CD8-positive, alpha-beta memory T cell (primary cell): ENCODE data around the gene ACCSL. TPM values are rescaled to one million over a fixed set of nuclear protein-coding genes. Genes with fewer than 3 reads are reported as not detected.

Source experiments
- CTCF ChIA-PET: fragments of 350-600 bp; sonication (Branson Sonifier 250); formaldehyde crosslinking; loops from one replicate; lab custom pipeline; 2021; ENCODE audit warnings: antibody characterized with exemption; lab: Charles Lee
- POLR2A ChIA-PET: fragments of 350-600 bp; sonication (Branson Sonifier 250); formaldehyde crosslinking; loops from one replicate; lab custom pipeline; 2021; ENCODE audit warnings: antibody characterized with exemption; lab: Charles Lee
- DNase-seq, 5 donors: peaks; one replicate each; pipeline versions ENCODE4 v3.0.0 to v3.0.0-alpha.2; 2020 to 2022; ENCODE audit warnings: mixed read lengths in 1 of 5
- H3K27ac ChIP-seq: one replicate; pipeline ENCODE4 v1.7.0; 2013; ENCODE audit warnings: low read depth, mild to moderate bottlenecking, low read length, moderate library complexity
- H3K27me3 ChIP-seq: 2 replicates; pipeline ENCODE4 v1.7.0; 2013; ENCODE audit warnings: low read length, mild to moderate bottlenecking; ENCODE audit not compliant: insufficient read depth, poor library complexity, severe bottlenecking
- H3K36me3 ChIP-seq: 2 replicates; pipeline ENCODE4 v1.7.0; 2013; ENCODE audit warnings: mild to moderate bottlenecking, low read length, moderate library complexity; ENCODE audit not compliant: insufficient read depth
- H3K4me1 ChIP-seq: 2 replicates; pipeline ENCODE4 v1.7.0; 2013; ENCODE audit warnings: mild to moderate bottlenecking, low read length, moderate library complexity; ENCODE audit not compliant: insufficient read depth
- H3K4me3 ChIP-seq: 2 replicates; pipeline ENCODE4 v1.7.0; 2013; ENCODE audit warnings: mild to moderate bottlenecking, low read length
- H3K9me3 ChIP-seq: 2 replicates; pipeline ENCODE4 v1.7.0; 2013; ENCODE audit warnings: mild to moderate bottlenecking, low read length
- H3K27ac Mint-ChIP-seq, 8 donors: one replicate each; pipeline ENCODE4 v1.8.0; 2020 to 2021; ENCODE audit warnings: mixed read lengths in 8 of 8, mild to moderate bottlenecking in 6 of 8, inconsistent platforms in 3 of 8, moderate library complexity in 3 of 8
- H3K27me3 Mint-ChIP-seq, 2 donors: one replicate each; pipeline ENCODE4 v1.8.0; 2020 to 2021; ENCODE audit warnings: mixed read lengths in 2 of 2, mild to moderate bottlenecking in 1 of 2, moderate library complexity in 1 of 2
- H3K36me3 Mint-ChIP-seq, 3 donors: one replicate each; pipeline ENCODE4 v1.8.0; 2020 to 2021; ENCODE audit warnings: mixed read lengths in 3 of 3, inconsistent platforms in 1 of 3, mild to moderate bottlenecking in 1 of 3
- H3K4me1 Mint-ChIP-seq, 3 donors: one replicate each; pipeline ENCODE4 v1.8.0; 2020 to 2021; ENCODE audit warnings: mixed read lengths in 3 of 3, inconsistent platforms in 1 of 3, mild to moderate bottlenecking in 1 of 3
- H3K4me3 Mint-ChIP-seq, 7 donors: one replicate each; pipeline ENCODE4 v1.8.0; 2020 to 2021; ENCODE audit warnings: mixed read lengths in 7 of 7, mild to moderate bottlenecking in 6 of 7, moderate library complexity in 4 of 7, inconsistent platforms in 2 of 7
- H3K9me3 Mint-ChIP-seq, 5 donors: one replicate each; pipeline ENCODE4 v1.8.0; 2020 to 2022; ENCODE audit warnings: mixed read lengths in 5 of 5, mild to moderate bottlenecking in 3 of 5, moderate library complexity in 2 of 5, inconsistent platforms in 1 of 5
- polyA plus RNA-seq: library from polyadenylated mRNA; unstranded; fragments of 300-500 nt; fragmentation: Illumina TruSeq; gene quantifications from one replicate; pipeline ENCODE4 v1.2.3, GENCODE V29; 2021
- total RNA-seq, 2 experiments: library from RNA; stranded (reverse); gene quantifications; one replicate each; pipeline ENCODE4 v1.2.3, GENCODE V29; 2021

ACCSL gene
- total and polyA plus RNA-seq, 3 experiments from 2014 or later, result not detected

- H3K36me3 Mint-ChIP-seq, result peaks cover 0 to 7% (median 3%) of the 10 kb centered on the region in 3 donors
- POLR2A ChIA-PET, result interaction anchor here (0.7 kb wide), 1 partner anchor 48 kb away, joined by 6 read pairs; no protein-coding TSS in a partner anchor
Observed at GRCh38 chr11:44094260-44094868, 46.6 kb downstream of the ACCSL start.

GRCh38 chr11:44095506-44096359, 48.0 kb downstream of the ACCSL start, which contains the start of gene EXT2:
EXT2 (plus strand) TSS chr11:44095678; CDS start chr11:44107713, 12,035 bp downstream.
- peak; percentile 80 to 90 (median 81) for DNase-seq
- H3K36me3 ChIP-seq, result no peaks in the 10 kb centered on the region
- H3K9me3 Mint-ChIP-seq, result no peaks in the 10 kb centered on the region
- peaks cover 16% of the 10 kb centered on the region for H3K4me1 ChIP-seq
- H3K27ac ChIP-seq, result peak within 1 kb of the TSS; percentile 64
- H3K9me3 ChIP-seq, result no peaks in the 10 kb centered on the region
- ChIA-PET CTCF (interaction anchor here (0.8 to 3.3 kb wide), 13 partner anchors 10 to 90 kb away, joined by 3 to 41 read pairs (median 5); partner anchors contain the start of gene ACCS), POLR2A (interaction anchor here (1.2 kb wide), 1 partner anchor 30 kb away, joined by 7 read pairs; the partner anchor contains the start of gene ACCS)
- H3K27me3 Mint-ChIP-seq, result peaks cover 0 to 5% of the 10 kb centered on the region in 2 donors
- H3K4me3 ChIP-seq, result peak within 1 kb of the TSS; percentile 58
- H3K4me3 Mint-ChIP-seq, result peak within 1 kb of the TSS; percentile 81 to 95 (median 89)
- H3K4me1 Mint-ChIP-seq, result peaks cover 35 to 49% (median 48%) of the 10 kb centered on the region in 3 donors
- H3K27me3 ChIP-seq, result no peaks in the 10 kb centered on the region
- H3K27ac Mint-ChIP-seq, result peak within 1 kb of the TSS in 7 of 8 donors; percentile 54 to 86 (median 74)
- peaks cover 0 to 15% (median 0%) of the 10 kb centered on the region in 3 donors for H3K36me3 Mint-ChIP-seq

More at GRCh38 chr11:44094260-44094868, 46.6 kb downstream of the ACCSL start:
- Mint-ChIP-seq H3K27me3 (peaks cover 0 to 7% of the 10 kb centered on the region in 2 donors), H3K4me3 (peak overlapping the region; percentile 65 to 88 (median 85)), H3K27ac (peak overlapping the region in 4 of 8 donors; percentile 5 to 89 (median 50)), H3K4me1 (peaks cover 30 to 37% (median 35%) of the 10 kb centered on the region in 3 donors), H3K9me3 (no peaks in the 10 kb centered on the region)
- Histone ChIP-seq H3K36me3 (no peaks in the 10 kb centered on the region), H3K4me3 (no peak overlapping the region), H3K9me3 (no peaks in the 10 kb centered on the region), H3K4me1 (peaks cover 16% of the 10 kb centered on the region), H3K27ac (no peak overlapping the region), H3K27me3 (no peaks in the 10 kb centered on the region)
- CTCF ChIA-PET, result interaction anchor here (0.6 to 3.3 kb wide), 16 partner anchors 9 to 174 kb away, joined by 3 to 41 read pairs (median 4); partner anchors contain the start of gene ACCS
- DNase-seq, result peak; percentile 65 to 79 (median 74)

GRCh38 chr11:44096360-44097185, 48.8 kb downstream of the ACCSL start:
- H3K4me3 ChIP-seq, result peak overlapping the region; percentile 58
- peak overlapping the region in 7 of 8 donors; percentile 54 to 86 (median 74) for H3K27ac Mint-ChIP-seq

GRCh38 chr11:44097821-44098220, 50.0 kb downstream of the ACCSL start:
- CTCF ChIA-PET, result interaction anchor here (0.6 kb wide), 1 partner anchor 33 kb away, joined by 3 read pairs; no protein-coding TSS in a partner anchor
- H3K4me3 Mint-ChIP-seq, result peak overlapping the region in 6 of 7 donors; percentile 3 to 60 (median 34)
- Histone ChIP-seq H3K4me1 (peaks cover 16% of the 10 kb centered on the region), H3K27ac (no peak overlapping the region), H3K4me3 (no peak overlapping the region), H3K36me3 (no peaks in the 10 kb centered on the region), H3K27me3 (no peaks in the 10 kb centered on the region), H3K9me3 (no peaks in the 10 kb centered on the region)
- POLR2A ChIA-PET, result no interaction called here
- peaks cover 0 to 3% of the 10 kb centered on the region in 2 donors for H3K27me3 Mint-ChIP-seq
- no peaks in the 10 kb centered on the region for H3K9me3 Mint-ChIP-seq
- DNase-seq, result no peak
- H3K4me1 Mint-ChIP-seq, result peaks cover 41 to 70% (median 68%) of the 10 kb centered on the region in 3 donors
- H3K27ac Mint-ChIP-seq, result peak overlapping the region in 2 of 8 donors; percentile 52 to 85
- peaks cover 0 to 15% (median 0%) of the 10 kb centered on the region in 3 donors for H3K36me3 Mint-ChIP-seq

More at GRCh38 chr11:44096360-44097185, 48.8 kb downstream of the ACCSL start:
- Histone ChIP-seq H3K36me3 (no peaks in the 10 kb centered on the region), H3K27me3 (no peaks in the 10 kb centered on the region), H3K27ac (peak overlapping the region; percentile 64), H3K4me1 (peaks cover 16% of the 10 kb centered on the region), H3K9me3 (no peaks in the 10 kb centered on the region)
- CTCF ChIA-PET, result no interaction called here
- H3K9me3 Mint-ChIP-seq, result no peaks in the 10 kb centered on the region
- peaks cover 0 to 15% (median 0%) of the 10 kb centered on the region in 3 donors for H3K36me3 Mint-ChIP-seq
- H3K4me3 Mint-ChIP-seq, result peak overlapping the region; percentile 81 to 95 (median 89)
- peaks cover 35 to 57% (median 56%) of the 10 kb centered on the region in 3 donors for H3K4me1 Mint-ChIP-seq
- POLR2A ChIA-PET, result no interaction called here
- no peak for DNase-seq
- peaks cover 0 to 4% of the 10 kb centered on the region in 2 donors for H3K27me3 Mint-ChIP-seq

GRCh38 chr11:44101098-44101497, 53.3 kb downstream of the ACCSL start:
- peaks cover 0 to 24% (median 2%) of the 10 kb centered on the region in 3 donors for H3K36me3 Mint-ChIP-seq
- CTCF ChIA-PET, result no interaction called here
- no peak overlapping the region for H3K4me3 Mint-ChIP-seq
- H3K4me1 Mint-ChIP-seq, result peaks cover 39 to 77% (median 66%) of the 10 kb centered on the region in 3 donors
- Histone ChIP-seq H3K27me3 (no peaks in the 10 kb centered on the region), H3K9me3 (no peaks in the 10 kb centered on the region), H3K36me3 (no peaks in the 10 kb centered on the region), H3K27ac (no peak overlapping the region), H3K4me1 (peaks cover 12% of the 10 kb centered on the region), H3K4me3 (no peak overlapping the region)
- H3K9me3 Mint-ChIP-seq, result no peaks in the 10 kb centered on the region
- peak overlapping the region in 2 of 8 donors; percentile 29 to 63 for H3K27ac Mint-ChIP-seq
- POLR2A ChIA-PET, result no interaction called here
- peaks cover 0 to 3% of the 10 kb centered on the region in 2 donors for H3K27me3 Mint-ChIP-seq
- DNase-seq, result no peak

GRCh38 chr11:44104481-44105294, 56.9 kb downstream of the ACCSL start:
- H3K27ac Mint-ChIP-seq, result no peak overlapping the region
- H3K9me3 Mint-ChIP-seq, result no peaks in the 10 kb centered on the region
- H3K4me3 Mint-ChIP-seq, result no peak overlapping the region
- CTCF ChIA-PET, result interaction anchor here (2.0 to 4.7 kb wide), 2 partner anchors 10 to 12 kb away, joined by 6 to 41 read pairs; partner anchors contain the start of gene EXT2
- no peak overlapping the region for H3K27ac ChIP-seq
- H3K36me3 Mint-ChIP-seq, result peaks cover 0 to 39% (median 9%) of the 10 kb centered on the region in 3 donors
- POLR2A ChIA-PET, result no interaction called here
- no peaks in the 10 kb centered on the region for H3K36me3 ChIP-seq
- no peak for DNase-seq
- no peaks in the 10 kb centered on the region for H3K27me3 ChIP-seq
- H3K4me3 ChIP-seq, result no peak overlapping the region
- H3K4me1 ChIP-seq, result no peaks in the 10 kb centered on the region
- H3K4me1 Mint-ChIP-seq, result peaks cover 20 to 53% (median 41%) of the 10 kb centered on the region in 3 donors
- no peaks in the 10 kb centered on the region for H3K9me3 ChIP-seq
- no peaks in the 10 kb centered on the region for H3K27me3 Mint-ChIP-seq
